ENCODE results near the gene ZNF446.
"Not testable (repeated sequence)": the region's sequence is repeated elsewhere in the genome, so short reads cannot be mapped to it uniquely, and the experiment has no call there.

ZNF446 gene

GRCh38 chr19:58500242-58500641, 24.1 kb downstream of the ZNF446 start:
- DNase-seq (ENCODE audit: low read depth): no peak

GRCh38 chr19:58507602-58508223, 31.6 kb downstream of the ZNF446 start:
- DNase-seq (ENCODE audit: low read depth): not testable (repeated sequence)

- DNase-seq (ENCODE audit: low read depth): no peak
Measured at GRCh38 chr19:58509731-58510083, 33.6 kb downstream of the ZNF446 start.

- no peak for DNase-seq (ENCODE audit: low read depth)
Measured at GRCh38 chr19:58510084-58510862, 34.1 kb downstream of the ZNF446 start.

GRCh38 chr19:58511353-58512208, 35.4 kb downstream of the ZNF446 start, which contains the start of gene SLC27A5:
Gene SLC27A5 (minus strand): TSS chr19:58511992. CDS start chr19:58511955, 37 bp downstream.
- no peak for DNase-seq (ENCODE audit: low read depth)

GRCh38 chr19:58513213-58513693, 37.1 kb downstream of the ZNF446 start:
- no peak for DNase-seq (ENCODE audit: low read depth)

- peak; percentile 95 for DNase-seq (ENCODE audit: low read depth)
Measured at GRCh38 chr19:58513694-58514563, 37.8 kb downstream of the ZNF446 start.

GRCh38 chr19:58514564-58515022, 38.4 kb downstream of the ZNF446 start:
- DNase-seq (ENCODE audit: low read depth): no peak

- no peak for DNase-seq (ENCODE audit: low read depth)
Measured at GRCh38 chr19:58515259-58515658, 39.1 kb downstream of the ZNF446 start.

- no peak for DNase-seq (ENCODE audit: low read depth)
Measured at GRCh38 chr19:58516246-58516836, 40.2 kb downstream of the ZNF446 start.

- no peak for DNase-seq (ENCODE audit: low read depth)
Measured at GRCh38 chr19:58516964-58517833, 41.0 kb downstream of the ZNF446 start.

GRCh38 chr19:58518256-58519086, 42.3 kb downstream of the ZNF446 start:
- no peak for DNase-seq (ENCODE audit: low read depth)

- DNase-seq (ENCODE audit: low read depth): no peak
Measured at GRCh38 chr19:58519087-58519354, 42.9 kb downstream of the ZNF446 start.

- peak; percentile 86 for DNase-seq (ENCODE audit: low read depth)
Measured at GRCh38 chr19:58519355-58520256, 43.5 kb downstream of the ZNF446 start, which contains the start of gene ZBTB45. Gene ZBTB45 (minus strand): TSS chr19:58519810. CDS start chr19:58517673, 2,137 bp downstream.

GRCh38 chr19:58520257-58520599, 44.1 kb downstream of the ZNF446 start:
- DNase-seq (ENCODE audit: low read depth): no peak

- DNase-seq (ENCODE audit: low read depth): no peak
Measured at GRCh38 chr19:58521651-58522050, 45.5 kb downstream of the ZNF446 start.

- no peak for DNase-seq (ENCODE audit: low read depth)
Measured at GRCh38 chr19:58522709-58523108, 46.6 kb downstream of the ZNF446 start.

GRCh38 chr19:58529405-58529804, 53.3 kb downstream of the ZNF446 start:
- no peak for DNase-seq (ENCODE audit: low read depth)

All from stimulated activated CD8-positive, alpha-beta memory T cell treated with anti-CD3 and anti-CD28 coated beads, Interleukin-15, amount 100 ng/mL, for 24 hours (primary cell).